Hepatocyte (in vitro differentiated cells): ENCODE results near the gene ASB6.

Experiments
- EZH2phosphoT487 ChIP-seq: fragments of 200-600 bp; sonication (generic); IDR thresholded peaks from one replicate; pipeline ENCODE4 v1.6.1; 2018; ENCODE audit warnings: antibody characterized with exemption, mild to moderate bottlenecking, low read depth, moderate library complexity; ENCODE audit not compliant: unreplicated experiment, severe bottlenecking
- TF ChIP-seq, protein P1 (sequence below): fragments of 200-600 bp; sonication (generic); IDR thresholded peaks from 2 replicates; pipeline ENCODE4 v1.5.1; 2016; ENCODE audit warnings: antibody characterized with exemption, mild to moderate bottlenecking; ENCODE audit not compliant: poor library complexity

- TF ChIP-seq, protein P1, sequence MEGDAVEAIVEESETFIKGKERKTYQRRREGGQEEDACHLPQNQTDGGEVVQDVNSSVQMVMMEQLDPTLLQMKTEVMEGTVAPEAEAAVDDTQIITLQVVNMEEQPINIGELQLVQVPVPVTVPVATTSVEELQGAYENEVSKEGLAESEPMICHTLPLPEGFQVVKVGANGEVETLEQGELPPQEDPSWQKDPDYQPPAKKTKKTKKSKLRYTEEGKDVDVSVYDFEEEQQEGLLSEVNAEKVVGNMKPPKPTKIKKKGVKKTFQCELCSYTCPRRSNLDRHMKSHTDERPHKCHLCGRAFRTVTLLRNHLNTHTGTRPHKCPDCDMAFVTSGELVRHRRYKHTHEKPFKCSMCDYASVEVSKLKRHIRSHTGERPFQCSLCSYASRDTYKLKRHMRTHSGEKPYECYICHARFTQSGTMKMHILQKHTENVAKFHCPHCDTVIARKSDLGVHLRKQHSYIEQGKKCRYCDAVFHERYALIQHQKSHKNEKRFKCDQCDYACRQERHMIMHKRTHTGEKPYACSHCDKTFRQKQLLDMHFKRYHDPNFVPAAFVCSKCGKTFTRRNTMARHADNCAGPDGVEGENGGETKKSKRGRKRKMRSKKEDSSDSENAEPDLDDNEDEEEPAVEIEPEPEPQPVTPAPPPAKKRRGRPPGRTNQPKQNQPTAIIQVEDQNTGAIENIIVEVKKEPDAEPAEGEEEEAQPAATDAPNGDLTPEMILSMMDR, result no peak
- TF ChIP-seq EZH2phosphoT487, result no peak
Observed at GRCh38 chr9:129669946-129670345, 28.0 kb upstream of the ASB6 start.
